ENCODE results near the gene JPH4. TPM values are rescaled to one million over a fixed set of nuclear protein-coding genes. Genes with fewer than 3 reads are reported as not detected.

JPH4 gene
- total RNA-seq, 1 experiment from 2014 or later, result 0.15 TPM

GRCh38 chr14:23569443-23570151 is 9.0 kb downstream of the JPH4 start:
- intact Hi-C loops (cut with micrococcal nuclease), result no loop called here
- Histone ChIP-seq H3K36me3 (ENCODE audit: control insufficient read depth in 1 of 2, insufficient read depth in 2 of 2, low read length in 2 of 2) (peaks cover 0 to 6% of the 10 kb centered on the region in 2 experiments; a peak in 2 of 4 replicates), H3K4me1 (ENCODE audit: control insufficient read depth in 1 of 2, insufficient read depth in 2 of 2, low read length in 2 of 2) (peaks cover 26 to 34% of the 10 kb centered on the region in 2 experiments), H3K9me2 (ENCODE audit: insufficient read depth) (no peaks in the 10 kb centered on the region), H3K9me3 (ENCODE audit: control insufficient read depth in 1 of 2, insufficient read depth in 1 of 2, low read depth in 1 of 2, low read length in 2 of 2) (no peaks in the 10 kb centered on the region), H3K9ac (ENCODE audit: low read length) (peak overlapping the region; percentile 80; the same call in 1 of the 2 replicates), H3K27ac (ENCODE audit: low read depth, low read length) (peak overlapping the region; percentile 50), H3K4me2 (ENCODE audit: low read length) (peak overlapping the region; percentile 89), H3K27me3 (ENCODE audit: insufficient read depth, low read length) (no peaks in the 10 kb centered on the region), H2AFZ (ENCODE audit: low read depth, low read length, poor library complexity, severe bottlenecking) (no peak overlapping the region), H3K79me2 (ENCODE audit: insufficient read depth, low read length) (peaks cover 10% of the 10 kb centered on the region; the same call in 1 of the 2 replicates), H4K20me1 (ENCODE audit: insufficient read depth) (no peaks in the 10 kb centered on the region), H3K4me3 (replicated peaks in 1 of 2; ENCODE audit: low read depth in 1 of 2, low read length in 2 of 2) (no peak overlapping the region)
- ChIA-PET RAD21 (ENCODE audit: low non-redundant PET in 1 of 2, low total read pairs in 2 of 2, uncharacterized antibody in 2 of 2, unreplicated experiment in 2 of 2) (no interaction called here), POLR2A (no interaction called here), CTCF (interaction anchor here (1.2 to 3.6 kb wide), 3 partner anchors 11 to 19 kb away, joined by 5 to 21 read pairs (median 13); no protein-coding TSS in a partner anchor)
- DNase-seq (ENCODE audit: low read depth, low spot score) (peak; percentile 58), ATAC-seq (peak; percentile 60)
- no TSS peak for BruUV-seq (replicated peaks)
- TF ChIP-seq, protein P1, sequence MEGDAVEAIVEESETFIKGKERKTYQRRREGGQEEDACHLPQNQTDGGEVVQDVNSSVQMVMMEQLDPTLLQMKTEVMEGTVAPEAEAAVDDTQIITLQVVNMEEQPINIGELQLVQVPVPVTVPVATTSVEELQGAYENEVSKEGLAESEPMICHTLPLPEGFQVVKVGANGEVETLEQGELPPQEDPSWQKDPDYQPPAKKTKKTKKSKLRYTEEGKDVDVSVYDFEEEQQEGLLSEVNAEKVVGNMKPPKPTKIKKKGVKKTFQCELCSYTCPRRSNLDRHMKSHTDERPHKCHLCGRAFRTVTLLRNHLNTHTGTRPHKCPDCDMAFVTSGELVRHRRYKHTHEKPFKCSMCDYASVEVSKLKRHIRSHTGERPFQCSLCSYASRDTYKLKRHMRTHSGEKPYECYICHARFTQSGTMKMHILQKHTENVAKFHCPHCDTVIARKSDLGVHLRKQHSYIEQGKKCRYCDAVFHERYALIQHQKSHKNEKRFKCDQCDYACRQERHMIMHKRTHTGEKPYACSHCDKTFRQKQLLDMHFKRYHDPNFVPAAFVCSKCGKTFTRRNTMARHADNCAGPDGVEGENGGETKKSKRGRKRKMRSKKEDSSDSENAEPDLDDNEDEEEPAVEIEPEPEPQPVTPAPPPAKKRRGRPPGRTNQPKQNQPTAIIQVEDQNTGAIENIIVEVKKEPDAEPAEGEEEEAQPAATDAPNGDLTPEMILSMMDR (IDR thresholded peaks at IDR 0.05 in 2 of 3, conservative IDR thresholded peaks at IDR 0.05 in 1 of 3; ENCODE audit: borderline replicate concordance in 1 of 3, insufficient read depth in 1 of 3, low read depth in 2 of 3, low read length in 2 of 3), result peak in 2 of 3 experiments; percentile 31 to 38; a peak in 4 of 6 replicates
- TF ChIP-seq, protein P2, sequence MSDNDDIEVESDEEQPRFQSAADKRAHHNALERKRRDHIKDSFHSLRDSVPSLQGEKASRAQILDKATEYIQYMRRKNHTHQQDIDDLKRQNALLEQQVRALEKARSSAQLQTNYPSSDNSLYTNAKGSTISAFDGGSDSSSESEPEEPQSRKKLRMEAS (IDR thresholded peaks at IDR 0.05), result no peak
- TF ChIP-seq ELF1 (IDR thresholded peaks at IDR 0.05; ENCODE audit: borderline replicate concordance, low read depth) (no peak), SP1 (IDR thresholded peaks at IDR 0.05; ENCODE audit: low read depth) (no peak), RAD21 (IDR thresholded peaks at IDR 0.05; ENCODE audit: low read depth) (no peak)
